ENCODE data around the gene FAM200C. TPM values are rescaled to one million over a fixed set of nuclear protein-coding genes. Genes with fewer than 3 reads are reported as not detected.

Gene FAM200C
- total RNA-seq, 4 donors from 2014 or later = 0.37 to 7.8 (median 2.5) TPM

GRCh38 chr5:160420331-160420610 is 20.4 kb upstream of the FAM200C start:
- H3K4me1 ChIP-seq = peaks cover 18 to 44% (median 24%) of the 10 kb centered on the region in 4 donors
- H3K27ac ChIP-seq = peak overlapping the region; percentile 84 to 92 (median 88)
- no peaks in the 10 kb centered on the region for H3K9me3 ChIP-seq
- no peak for TF ChIP-seq POLR2AphosphoS5 (IDR thresholded peaks at IDR 0.05)
- TF ChIP-seq POLR2A (IDR thresholded peaks at IDR 0.05) = no peak
- no peak for TF ChIP-seq CTCF (IDR thresholded peaks at IDR 0.05)
- DNase-seq = no peak
- H3K4me3 ChIP-seq = no peak overlapping the region
- H3K36me3 ChIP-seq = no peaks in the 10 kb centered on the region
- in situ Hi-C loops (cut with MboI; ENCODE audit: low pct_ligation_motif_present in 1 of 4, low pct_unique_long_range_greater_than_20kb in 1 of 4, low sequenced_read_pairs in 3 of 4) (no loop called here), intact Hi-C loops (cut with DNase I; ENCODE audit: low total_unique reads) (no loop called here)
- no peaks in the 10 kb centered on the region for H3K27me3 ChIP-seq

- Histone ChIP-seq H3K27me3 (no peaks in the 10 kb centered on the region), H3K4me3 (peak overlapping the region; percentile 68 to 85 (median 69)), H3K27ac (peak overlapping the region; percentile 84 to 92 (median 88)), H3K4me1 (peaks cover 18 to 44% (median 24%) of the 10 kb centered on the region in 4 donors), H3K9me3 (no peaks in the 10 kb centered on the region), H3K36me3 (peaks cover 0 to 2% (median under 1%) of the 10 kb centered on the region in 4 donors)
- intact Hi-C loops (cut with DNase I; ENCODE audit: low total_unique reads) (no loop called here), in situ Hi-C loops (cut with MboI; ENCODE audit: low pct_ligation_motif_present in 1 of 4, low pct_unique_long_range_greater_than_20kb in 1 of 4, low sequenced_read_pairs in 3 of 4) (no loop called here)
- WGBS, 2 donors (ENCODE audit: low coverage in 1 of 2) = 37 to 40% methylated on average over 10 to 11 of the region's 11 CpGs
- TF ChIP-seq CTCF (IDR thresholded peaks at IDR 0.05) (no peak), POLR2AphosphoS5 (IDR thresholded peaks at IDR 0.05) (no peak), EP300 (IDR thresholded peaks at IDR 0.05; ENCODE audit: low read depth) (no peak), POLR2A (IDR thresholded peaks at IDR 0.05) (no peak)
- no peak for DNase-seq
Observed at GRCh38 chr5:160419458-160420330, 19.8 kb upstream of the FAM200C start.

GRCh38 chr5:160418561-160419457 is 19.0 kb upstream of the FAM200C start, which contains the start of gene SLU7:
TSS of gene SLU7 (minus strand) at chr5:160419081. CDS start at chr5:160415294, 3,787 bp downstream.
- Histone ChIP-seq H3K27me3 (no peaks in the 10 kb centered on the region), H3K36me3 (peaks cover 0 to 10% (median 5%) of the 10 kb centered on the region in 4 donors), H3K27ac (peak within 1 kb of the TSS; percentile 84 to 92 (median 88)), H3K9me3 (no peaks in the 10 kb centered on the region), H3K4me3 (peak within 1 kb of the TSS; percentile 68 to 85 (median 69)), H3K4me1 (peaks cover 18 to 44% (median 24%) of the 10 kb centered on the region in 4 donors)
- WGBS, 2 donors (ENCODE audit: low coverage in 1 of 2) = 0 to 1% methylated on average over 29 to 48 of the region's 48 CpGs
- TF ChIP-seq POLR2AphosphoS5 (IDR thresholded peaks at IDR 0.05) (peak; percentile 73 to 91 (median 87)), EP300 (IDR thresholded peaks at IDR 0.05; ENCODE audit: low read depth) (no peak), POLR2A (IDR thresholded peaks at IDR 0.05) (peak; percentile 88)
- peak; percentile 96 for DNase-seq
- in situ Hi-C loops (cut with MboI; ENCODE audit: low pct_ligation_motif_present in 1 of 4, low pct_unique_long_range_greater_than_20kb in 1 of 4, low sequenced_read_pairs in 3 of 4) = no loop called here
- intact Hi-C loops (cut with DNase I; ENCODE audit: low total_unique reads) = no loop called here

GRCh38 chr5:160398806-160399205 is 1.0 kb downstream of the FAM200C start:
- no peaks in the 10 kb centered on the region for H3K9me3 ChIP-seq
- H3K27me3 ChIP-seq = no peaks in the 10 kb centered on the region
- no peak for DNase-seq
- H3K4me3 ChIP-seq = peak overlapping the region; percentile 20 to 69 (median 54)
- H3K36me3 ChIP-seq = peaks cover 0 to 22% (median 8%) of the 10 kb centered on the region in 4 donors
- intact Hi-C loops (cut with DNase I; ENCODE audit: low total_unique reads) (no loop called here), in situ Hi-C loops (cut with MboI; ENCODE audit: low pct_ligation_motif_present in 1 of 4, low pct_unique_long_range_greater_than_20kb in 1 of 4, low sequenced_read_pairs in 3 of 4) (no loop called here)
- 40 to 49% methylated on average over 3 to 4 of the region's 4 CpGs for WGBS, 2 donors (ENCODE audit: low coverage in 1 of 2)
- peak overlapping the region; percentile 88 to 90 (median 89) for H3K27ac ChIP-seq
- peaks cover 0 to 31% (median 14%) of the 10 kb centered on the region in 4 donors for H3K4me1 ChIP-seq
- no peak for TF ChIP-seq POLR2AphosphoS5 (IDR thresholded peaks at IDR 0.05)
- TF ChIP-seq POLR2A (IDR thresholded peaks at IDR 0.05) = no peak

GRCh38 chr5:160397492-160397891 is 2.4 kb downstream of the FAM200C start:
- H3K4me3 ChIP-seq = no peak overlapping the region
- H3K9me3 ChIP-seq = no peaks in the 10 kb centered on the region
- in situ Hi-C loops (cut with MboI; ENCODE audit: low pct_ligation_motif_present in 1 of 4, low pct_unique_long_range_greater_than_20kb in 1 of 4, low sequenced_read_pairs in 3 of 4) = no loop called here
- TF ChIP-seq POLR2A (IDR thresholded peaks at IDR 0.05) = no peak
- TF ChIP-seq EP300 (IDR thresholded peaks at IDR 0.05; ENCODE audit: low read depth) = no peak
- TF ChIP-seq CTCF (IDR thresholded peaks at IDR 0.05) = no peak
- no peak for TF ChIP-seq POLR2AphosphoS5 (IDR thresholded peaks at IDR 0.05)
- H3K36me3 ChIP-seq = peaks cover 0 to 9% (median 2%) of the 10 kb centered on the region in 4 donors
- no peak overlapping the region for H3K27ac ChIP-seq
- intact Hi-C loops (cut with DNase I; ENCODE audit: low total_unique reads) = no loop called here
- no peak for DNase-seq
- WGBS, 2 donors (ENCODE audit: low coverage in 1 of 2) = 98 to 100% methylated on average over 1 of the region's 1 CpG
- H3K4me1 ChIP-seq = peaks cover 0 to 31% (median 14%) of the 10 kb centered on the region in 4 donors
- H3K27me3 ChIP-seq = no peaks in the 10 kb centered on the region
